ENCODE measurements around the gene HMGXB3.

HMGXB3 gene

DNA sequence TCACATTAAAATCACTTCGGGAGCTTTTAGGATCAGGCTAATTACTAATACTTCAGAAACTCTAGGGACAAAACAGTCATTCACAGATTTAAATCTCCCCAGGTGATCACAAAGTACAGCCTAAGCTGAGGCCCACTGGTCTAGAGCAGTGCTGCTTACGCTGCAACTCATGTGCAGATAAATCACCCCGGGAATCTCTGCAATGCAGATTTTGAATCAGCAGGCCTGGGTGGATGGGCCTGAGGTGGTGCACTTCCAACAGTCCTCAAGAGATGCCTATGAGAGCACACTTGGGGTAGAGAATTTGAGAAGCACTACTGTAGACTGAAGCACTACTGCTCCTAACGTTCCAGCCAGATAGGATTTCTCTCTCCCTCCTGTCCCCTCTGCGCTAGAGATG is 57.5 kb downstream of the HMGXB3 start:
- no peak for DNase-seq (ENCODE audit: low spot score)
- in situ Hi-C loops (cut with MboI; ENCODE audit: low pct_unique_long_range_greater_than_20kb, low sequenced_read_pairs, unreplicated experiment): no loop called here
- TF ChIP-seq CTCF (IDR thresholded peaks at IDR 0.05; ENCODE audit: extremely low read depth, insufficient read depth, missing control alignments): no peak

DNA sequence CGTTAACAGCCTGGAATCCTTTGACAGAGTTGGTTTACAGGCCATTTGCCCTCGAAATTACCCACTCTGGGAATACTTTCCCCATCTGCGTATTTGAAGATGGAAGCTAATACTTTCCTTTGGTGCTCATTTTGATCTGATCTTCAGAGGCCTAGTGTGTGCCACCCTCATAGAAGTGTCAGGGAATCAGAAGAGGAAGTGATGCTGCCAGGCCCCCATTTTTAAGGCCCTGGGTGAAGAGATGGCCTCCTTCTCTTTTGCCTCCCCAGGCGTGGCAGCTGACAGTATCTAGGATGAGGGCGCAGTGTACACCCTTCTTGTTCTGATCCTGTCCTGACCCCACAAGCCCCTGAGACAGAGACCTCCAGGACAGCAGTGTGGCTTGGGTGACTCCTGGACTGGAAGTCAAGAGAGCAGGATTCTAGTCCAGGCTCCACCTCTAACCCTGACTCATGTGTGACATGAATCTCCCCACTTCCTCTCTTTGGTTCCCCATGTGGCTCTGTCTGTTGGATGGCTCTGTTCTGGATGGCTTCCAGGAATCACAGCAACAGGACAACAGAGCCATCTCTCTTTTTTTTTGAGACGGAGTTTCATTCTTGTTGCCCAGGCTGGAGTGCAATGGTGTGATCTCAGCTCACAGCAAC is 58.1 kb downstream of the HMGXB3 start:
- TF ChIP-seq CTCF (IDR thresholded peaks at IDR 0.05; ENCODE audit: extremely low read depth, insufficient read depth, missing control alignments): no peak
- in situ Hi-C loops (cut with MboI; ENCODE audit: low pct_unique_long_range_greater_than_20kb, low sequenced_read_pairs, unreplicated experiment): no loop called here
- DNase-seq (ENCODE audit: low spot score): no peak

DNA sequence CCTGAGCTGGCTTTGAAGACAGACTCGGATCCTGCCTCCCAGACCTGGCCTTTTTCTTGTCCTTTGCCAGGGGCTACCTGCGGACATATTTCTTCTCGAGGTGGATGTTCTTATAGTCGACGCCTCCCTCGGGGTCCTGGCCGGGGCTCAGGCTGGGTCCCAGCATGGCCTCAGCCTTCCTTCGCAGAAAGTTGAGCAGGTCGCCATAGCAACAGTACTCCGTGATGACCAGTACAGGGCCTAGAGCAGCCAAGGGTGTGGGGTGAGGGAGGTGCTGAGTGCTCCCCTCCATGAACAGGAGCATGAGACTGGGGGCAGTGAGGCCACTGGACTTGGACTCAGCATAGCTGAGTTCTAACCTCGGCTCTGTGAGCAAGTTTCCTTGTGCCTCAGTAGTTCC is 59.1 kb downstream of the HMGXB3 start:
- in situ Hi-C loops (cut with MboI; ENCODE audit: low pct_unique_long_range_greater_than_20kb, low sequenced_read_pairs, unreplicated experiment): no loop called here
- TF ChIP-seq CTCF (IDR thresholded peaks at IDR 0.05; ENCODE audit: extremely low read depth, insufficient read depth, missing control alignments): no peak
- no peak for DNase-seq (ENCODE audit: low spot score)

DNA sequence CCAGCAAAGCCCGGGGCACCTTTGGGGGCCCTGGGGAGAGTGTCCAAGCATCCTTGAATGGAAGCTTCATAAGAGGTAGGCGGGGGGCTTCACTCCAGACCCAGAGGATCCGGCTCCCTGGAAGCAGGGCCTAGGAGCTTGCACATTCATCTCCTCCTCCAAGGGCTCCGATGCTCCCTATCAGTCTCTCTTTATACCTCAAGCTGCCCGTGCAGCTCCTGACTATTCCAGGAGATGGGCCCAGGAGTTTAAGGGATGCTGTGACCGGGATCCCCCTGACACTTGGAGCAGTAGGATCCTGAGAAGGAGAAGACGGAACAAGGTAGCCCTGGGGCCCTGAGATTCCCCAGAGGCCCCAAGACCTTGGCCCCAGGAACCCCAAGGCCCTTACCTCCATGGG is 59.9 kb downstream of the HMGXB3 start:
- no peak for DNase-seq (ENCODE audit: low spot score)
- no peak for TF ChIP-seq CTCF (IDR thresholded peaks at IDR 0.05; ENCODE audit: extremely low read depth, insufficient read depth, missing control alignments)
- in situ Hi-C loops (cut with MboI; ENCODE audit: low pct_unique_long_range_greater_than_20kb, low sequenced_read_pairs, unreplicated experiment): no loop called here

DNA sequence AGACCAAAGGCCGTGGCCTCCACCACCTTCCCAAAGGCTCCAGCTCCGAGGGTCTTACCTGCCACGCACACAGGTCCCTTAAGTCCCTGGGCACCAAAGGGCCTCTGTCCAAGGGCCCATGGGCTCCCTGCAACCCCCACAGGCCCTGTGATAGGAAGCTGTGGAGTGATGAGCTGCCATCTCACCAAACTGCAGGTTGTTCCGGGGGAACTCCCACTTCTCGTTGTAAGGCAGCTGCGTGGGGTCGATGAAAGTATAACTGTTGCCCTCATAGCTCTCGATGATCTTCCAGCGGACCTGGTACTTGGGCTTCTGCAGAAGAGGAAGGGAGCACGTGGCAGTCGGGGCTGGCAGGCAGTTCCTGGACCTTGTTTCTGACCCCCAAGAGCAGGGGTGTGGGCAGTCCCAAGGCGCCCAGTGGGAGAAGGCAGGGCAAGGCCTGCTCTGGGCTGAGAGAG is 61.0 kb downstream of the HMGXB3 start:
- no peak for TF ChIP-seq CTCF (IDR thresholded peaks at IDR 0.05; ENCODE audit: extremely low read depth, insufficient read depth, missing control alignments)
- DNase-seq (ENCODE audit: low spot score): no peak
- in situ Hi-C loops (cut with MboI; ENCODE audit: low pct_unique_long_range_greater_than_20kb, low sequenced_read_pairs, unreplicated experiment): no loop called here

- in situ Hi-C loops (cut with MboI; ENCODE audit: low pct_unique_long_range_greater_than_20kb, low sequenced_read_pairs, unreplicated experiment): no loop called here
- no peak for TF ChIP-seq CTCF (IDR thresholded peaks at IDR 0.05; ENCODE audit: extremely low read depth, insufficient read depth, missing control alignments)
- DNase-seq (ENCODE audit: low spot score): no peak
Observed at GRCh38 chr5:150062216-150062922, 61.8 kb downstream of the HMGXB3 start.
